ENCODE data around the gene FAM227B.
A peak's percentile ranks its signal among the peaks of the same experiment; 100 is the strongest.
"Not testable (repeated sequence)": the region's sequence is repeated elsewhere in the genome, so short reads cannot be mapped to it uniquely, and the experiment has no call there.

FAM227B gene

GRCh38 chr15:49620658-49621368 is at the start of gene FAM227B, which contains the start of gene DTWD1:
TSS of gene FAM227B (minus strand) at chr15:49620818. CDS start at chr15:49615171, 5,647 bp downstream.
TSS of gene DTWD1 (plus strand) at chr15:49621048. CDS start at chr15:49625168, 4,120 bp downstream.
- DNase-seq: peak; percentile 92

GRCh38 chr15:49669288-49669687 is 48.7 kb upstream of the FAM227B start:
- no peak for DNase-seq

- not testable (repeated sequence) for DNase-seq
Observed at GRCh38 chr15:49666486-49666885, 45.9 kb upstream of the FAM227B start.

GRCh38 chr15:49664716-49665115 is 44.1 kb upstream of the FAM227B start:
- no peak for DNase-seq

GRCh38 chr15:49656734-49657133 is 36.1 kb upstream of the FAM227B start:
- no peak for DNase-seq

GRCh38 chr15:49652922-49653321 is 32.3 kb upstream of the FAM227B start:
- DNase-seq: no peak

- DNase-seq: no peak
Observed at GRCh38 chr15:49650676-49651075, 30.1 kb upstream of the FAM227B start.

GRCh38 chr15:49649987-49650386 is 29.4 kb upstream of the FAM227B start:
- DNase-seq: no peak

GRCh38 chr15:49646891-49647290 is 26.3 kb upstream of the FAM227B start:
- DNase-seq: no peak

- no peak for DNase-seq
Observed at GRCh38 chr15:49645941-49646340, 25.3 kb upstream of the FAM227B start.

GRCh38 chr15:49645277-49645676 is 24.7 kb upstream of the FAM227B start:
- no peak for DNase-seq

GRCh38 chr15:49644364-49644794 is 23.8 kb upstream of the FAM227B start:
- no peak for DNase-seq

- no peak for DNase-seq
Observed at GRCh38 chr15:49637857-49638256, 17.2 kb upstream of the FAM227B start.

GRCh38 chr15:49628379-49628778 is 7.8 kb upstream of the FAM227B start:
- no peak for DNase-seq

- DNase-seq: no peak
Observed at GRCh38 chr15:49627407-49627877, 6.8 kb upstream of the FAM227B start.

- no peak for DNase-seq
Observed at GRCh38 chr15:49625460-49626036, 4.9 kb upstream of the FAM227B start.

- no peak for DNase-seq
Observed at GRCh38 chr15:49624056-49624455, 3.4 kb upstream of the FAM227B start.

GRCh38 chr15:49622561-49622960 is 1.9 kb upstream of the FAM227B start:
- DNase-seq: no peak

GRCh38 chr15:49621887-49622286 is 1.3 kb upstream of the FAM227B start:
- DNase-seq: no peak

- DNase-seq: no peak
Observed at GRCh38 chr15:49621401-49621811, 788 bp upstream of the FAM227B start.

GRCh38 chr15:49620199-49620598 is 419 bp downstream of the FAM227B start:
- DNase-seq: no peak

GRCh38 chr15:49619226-49619625 is 1.4 kb downstream of the FAM227B start:
- no peak for DNase-seq

GRCh38 chr15:49612240-49612639 is 8.4 kb downstream of the FAM227B start:
- DNase-seq: not testable (repeated sequence)

- no peak for DNase-seq
Observed at GRCh38 chr15:49610157-49610918, 10.3 kb downstream of the FAM227B start.
